Right lobe of liver (tissue), 4 donors: ENCODE measurements around the gene TIMM10B.

Experiments used
- CTCF ChIP-seq, 4 donors: fragments of 200-600 bp in 3 of 4; fragments of 450-650 bp in 1 of 4; IDR thresholded peaks; one replicate each; pipeline versions ENCODE4 v1.5.1 to v1.8.0; 2016 to 2022; ENCODE audit warnings: antibody characterized with exemption in 4 of 4, mild to moderate bottlenecking in 2 of 4
- POLR2A ChIP-seq: fragments of 450-650 bp; IDR thresholded peaks from one replicate; pipeline ENCODE4 v1.6.1; 2017; ENCODE audit warnings: antibody characterized with exemption, mild to moderate bottlenecking
- donor health status: DM: no; HTN: no; CAD: no.
- donor health status: DM: no; HTN: no; CAD: no.
- donor health status: DM: no; HTN: yes; CAD: no.

- peak; percentile 88 for TF ChIP-seq POLR2A
- TF ChIP-seq CTCF (IDR thresholded peaks at IDR 0.05), result no peak
These were observed 7.6 kb upstream of the TIMM10B start, which contains the start of gene TRIM3 for GRCh38 chr11:6473451-6474412.
